ENCODE data around the gene BMP6. TPM values are rescaled to one million over a fixed set of nuclear protein-coding genes. Genes with fewer than 3 reads are reported as not detected.

BMP6 gene
- total RNA-seq, 1 experiment from 2014 or later = 13.6 TPM

GRCh38 chr6:7737867-7738266 is 12.0 kb downstream of the BMP6 start:
- Histone ChIP-seq H3K27ac (ENCODE audit: low read length) (no peak overlapping the region), H3K36me3 (ENCODE audit: control insufficient read depth, insufficient read depth, low read length) (no peaks in the 10 kb centered on the region), H3K9me3 (ENCODE audit: control insufficient read depth, insufficient read depth, low read depth, low read length) (no peaks in the 10 kb centered on the region), H3K4me3 (ENCODE audit: low read depth in 2 of 2, low read length in 2 of 2) (no peak overlapping the region), H3K4me1 (ENCODE audit: control insufficient read depth, insufficient read depth, low read length) (no peaks in the 10 kb centered on the region), H3K27me3 (ENCODE audit: control insufficient read depth, insufficient read depth, low read length) (no peaks in the 10 kb centered on the region)
- intact Hi-C loops (cut with micrococcal nuclease; ENCODE audit: unreplicated experiment) (no loop called here), in situ Hi-C loops (cut with HindIII; ENCODE audit: low pct_unique_long_range_greater_than_20kb, low sequenced_read_pairs) (no loop called here)
- ATAC-seq (no peak), DNase-seq (ENCODE audit: low read depth, low spot score) (no peak)
- TF ChIP-seq, protein P1, sequence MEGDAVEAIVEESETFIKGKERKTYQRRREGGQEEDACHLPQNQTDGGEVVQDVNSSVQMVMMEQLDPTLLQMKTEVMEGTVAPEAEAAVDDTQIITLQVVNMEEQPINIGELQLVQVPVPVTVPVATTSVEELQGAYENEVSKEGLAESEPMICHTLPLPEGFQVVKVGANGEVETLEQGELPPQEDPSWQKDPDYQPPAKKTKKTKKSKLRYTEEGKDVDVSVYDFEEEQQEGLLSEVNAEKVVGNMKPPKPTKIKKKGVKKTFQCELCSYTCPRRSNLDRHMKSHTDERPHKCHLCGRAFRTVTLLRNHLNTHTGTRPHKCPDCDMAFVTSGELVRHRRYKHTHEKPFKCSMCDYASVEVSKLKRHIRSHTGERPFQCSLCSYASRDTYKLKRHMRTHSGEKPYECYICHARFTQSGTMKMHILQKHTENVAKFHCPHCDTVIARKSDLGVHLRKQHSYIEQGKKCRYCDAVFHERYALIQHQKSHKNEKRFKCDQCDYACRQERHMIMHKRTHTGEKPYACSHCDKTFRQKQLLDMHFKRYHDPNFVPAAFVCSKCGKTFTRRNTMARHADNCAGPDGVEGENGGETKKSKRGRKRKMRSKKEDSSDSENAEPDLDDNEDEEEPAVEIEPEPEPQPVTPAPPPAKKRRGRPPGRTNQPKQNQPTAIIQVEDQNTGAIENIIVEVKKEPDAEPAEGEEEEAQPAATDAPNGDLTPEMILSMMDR (IDR thresholded peaks at IDR 0.05) = no peak
- TF ChIP-seq SIN3A (IDR thresholded peaks at IDR 0.05; ENCODE audit: borderline replicate concordance, insufficient read depth, low read depth, low read length) (no peak), POLR2AphosphoS5 (IDR thresholded peaks at IDR 0.05; ENCODE audit: low read depth, low read length) (no peak), TCF7L2 (IDR thresholded peaks at IDR 0.05; ENCODE audit: low read depth, low read length) (no peak)
- TF ChIP-seq, protein P2, sequence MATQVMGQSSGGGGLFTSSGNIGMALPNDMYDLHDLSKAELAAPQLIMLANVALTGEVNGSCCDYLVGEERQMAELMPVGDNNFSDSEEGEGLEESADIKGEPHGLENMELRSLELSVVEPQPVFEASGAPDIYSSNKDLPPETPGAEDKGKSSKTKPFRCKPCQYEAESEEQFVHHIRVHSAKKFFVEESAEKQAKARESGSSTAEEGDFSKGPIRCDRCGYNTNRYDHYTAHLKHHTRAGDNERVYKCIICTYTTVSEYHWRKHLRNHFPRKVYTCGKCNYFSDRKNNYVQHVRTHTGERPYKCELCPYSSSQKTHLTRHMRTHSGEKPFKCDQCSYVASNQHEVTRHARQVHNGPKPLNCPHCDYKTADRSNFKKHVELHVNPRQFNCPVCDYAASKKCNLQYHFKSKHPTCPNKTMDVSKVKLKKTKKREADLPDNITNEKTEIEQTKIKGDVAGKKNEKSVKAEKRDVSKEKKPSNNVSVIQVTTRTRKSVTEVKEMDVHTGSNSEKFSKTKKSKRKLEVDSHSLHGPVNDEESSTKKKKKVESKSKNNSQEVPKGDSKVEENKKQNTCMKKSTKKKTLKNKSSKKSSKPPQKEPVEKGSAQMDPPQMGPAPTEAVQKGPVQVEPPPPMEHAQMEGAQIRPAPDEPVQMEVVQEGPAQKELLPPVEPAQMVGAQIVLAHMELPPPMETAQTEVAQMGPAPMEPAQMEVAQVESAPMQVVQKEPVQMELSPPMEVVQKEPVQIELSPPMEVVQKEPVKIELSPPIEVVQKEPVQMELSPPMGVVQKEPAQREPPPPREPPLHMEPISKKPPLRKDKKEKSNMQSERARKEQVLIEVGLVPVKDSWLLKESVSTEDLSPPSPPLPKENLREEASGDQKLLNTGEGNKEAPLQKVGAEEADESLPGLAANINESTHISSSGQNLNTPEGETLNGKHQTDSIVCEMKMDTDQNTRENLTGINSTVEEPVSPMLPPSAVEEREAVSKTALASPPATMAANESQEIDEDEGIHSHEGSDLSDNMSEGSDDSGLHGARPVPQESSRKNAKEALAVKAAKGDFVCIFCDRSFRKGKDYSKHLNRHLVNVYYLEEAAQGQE (IDR thresholded peaks at IDR 0.05; ENCODE audit: insufficient read depth in 1 of 2, low read depth in 2 of 2, low read length in 1 of 2) = no peak
- CTCF ChIA-PET = no interaction called here
- POLR2A ChIA-PET = no interaction called here
- BruUV-seq (replicated peaks) = no TSS peak

DNA sequence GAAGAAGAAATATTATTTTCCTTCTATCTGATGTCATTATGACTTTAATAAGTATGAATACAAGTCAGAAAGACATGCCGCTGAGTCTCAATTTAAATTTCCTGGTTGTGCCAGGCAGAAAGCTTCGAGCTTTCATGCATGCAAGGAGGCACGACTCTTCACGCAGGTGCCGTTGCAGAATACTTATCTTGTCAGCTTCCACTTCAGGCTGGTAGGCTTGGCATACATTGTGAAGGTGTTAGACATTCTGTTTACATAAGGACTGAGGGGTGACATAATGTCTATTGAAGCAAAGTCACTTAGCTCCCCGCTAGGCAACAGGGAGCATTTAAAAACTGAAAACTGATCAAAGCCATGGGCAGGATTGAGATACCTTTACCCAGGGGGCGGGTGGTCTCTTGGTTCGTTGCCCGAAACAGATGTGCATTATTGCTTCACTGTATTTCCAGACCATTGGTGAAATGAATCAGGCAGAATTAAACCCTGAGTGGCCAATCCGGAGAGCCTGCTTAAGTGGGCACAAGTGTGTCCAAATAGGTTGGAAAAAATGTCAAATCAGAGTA is 16.4 kb downstream of the BMP6 start:
- intact Hi-C loops (cut with micrococcal nuclease; ENCODE audit: unreplicated experiment) = no loop called here
- no peak overlapping the region for H3K27ac ChIP-seq (ENCODE audit: low read length)
- no peak for TF ChIP-seq TCF7L2 (IDR thresholded peaks at IDR 0.05; ENCODE audit: low read depth, low read length)
- no peak for TF ChIP-seq POLR2AphosphoS5 (IDR thresholded peaks at IDR 0.05; ENCODE audit: low read depth, low read length)
- TF ChIP-seq SIN3A (IDR thresholded peaks at IDR 0.05; ENCODE audit: borderline replicate concordance, insufficient read depth, low read depth, low read length) = no peak
- TF ChIP-seq, protein P1 (IDR thresholded peaks at IDR 0.05) = no peak
- CTCF ChIA-PET = no interaction called here
- no peaks in the 10 kb centered on the region for H3K9me3 ChIP-seq (ENCODE audit: control insufficient read depth, insufficient read depth, low read depth, low read length)
- no peaks in the 10 kb centered on the region for H3K27me3 ChIP-seq (ENCODE audit: control insufficient read depth, insufficient read depth, low read length)
- H3K4me1 ChIP-seq (ENCODE audit: control insufficient read depth, insufficient read depth, low read length) = no peaks in the 10 kb centered on the region
- no peaks in the 10 kb centered on the region for H3K36me3 ChIP-seq (ENCODE audit: control insufficient read depth, insufficient read depth, low read length)
- BruUV-seq (replicated peaks) = no TSS peak
- H3K4me3 ChIP-seq (ENCODE audit: low read depth in 2 of 2, low read length in 2 of 2) = no peak overlapping the region
- DNase-seq (ENCODE audit: low read depth, low spot score) (no peak), ATAC-seq (no peak)
- POLR2A ChIA-PET = no interaction called here
- in situ Hi-C loops (cut with HindIII; ENCODE audit: low pct_unique_long_range_greater_than_20kb, low sequenced_read_pairs) = no loop called here
